ENCODE results near the gene TBCE. TPM values are rescaled to one million over a fixed set of nuclear protein-coding genes. Genes with fewer than 3 reads are reported as not detected.

Gene TBCE
- total RNA-seq, 1 experiment from 2014 or later, result 20.8 TPM

DNA sequence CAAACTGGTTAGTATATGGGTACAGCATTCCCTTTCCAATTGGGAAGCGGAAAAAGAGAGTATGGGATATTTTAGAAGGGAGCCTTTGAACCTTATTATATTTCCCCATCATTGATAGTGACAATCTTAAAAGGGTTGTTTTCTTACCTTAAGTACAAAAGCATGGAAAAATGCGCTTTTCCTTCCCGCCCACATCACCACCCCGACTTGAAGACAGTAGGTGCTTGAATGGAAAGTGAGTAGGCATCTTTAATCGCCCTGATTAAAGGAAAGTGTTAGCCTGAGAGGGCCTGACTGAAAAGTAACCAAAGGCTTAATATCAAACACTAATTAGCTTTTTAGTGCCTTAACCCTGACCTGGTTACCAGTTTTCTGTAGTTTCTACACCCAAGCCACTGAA lies 23.5 kb upstream of the TBCE start:
- Histone ChIP-seq H4K20me1 (ENCODE audit: insufficient read depth) (no peaks in the 10 kb centered on the region), H3K9me2 (ENCODE audit: insufficient read depth) (no peaks in the 10 kb centered on the region), H2AFZ (ENCODE audit: low read depth, low read length, poor library complexity, severe bottlenecking) (no peak overlapping the region), H3K27ac (ENCODE audit: low read depth, low read length) (no peak overlapping the region), H3K79me2 (ENCODE audit: insufficient read depth, low read length) (no peaks in the 10 kb centered on the region), H3K36me3 (ENCODE audit: control insufficient read depth in 1 of 2, insufficient read depth in 2 of 2, low read length in 2 of 2) (peaks cover 0 to 5% of the 10 kb centered on the region in 2 experiments; a peak in 1 of 4 replicates), H3K4me1 (ENCODE audit: control insufficient read depth in 1 of 2, insufficient read depth in 2 of 2, low read length in 2 of 2) (no peaks in the 10 kb centered on the region), H3K27me3 (ENCODE audit: insufficient read depth, low read length) (no peaks in the 10 kb centered on the region), H3K4me2 (ENCODE audit: low read length) (no peak overlapping the region), H3K9ac (ENCODE audit: low read length) (no peak overlapping the region), H3K9me3 (ENCODE audit: control insufficient read depth in 1 of 2, insufficient read depth in 1 of 2, low read depth in 1 of 2, low read length in 2 of 2) (no peaks in the 10 kb centered on the region), H3K4me3 (replicated peaks in 1 of 2; ENCODE audit: low read depth in 1 of 2, low read length in 2 of 2) (no peak overlapping the region)
- ATAC-seq (no peak), DNase-seq (ENCODE audit: low read depth, low spot score) (no peak)
- CTCF ChIA-PET, result no interaction called here
- RAD21 ChIA-PET (ENCODE audit: low non-redundant PET in 1 of 2, low total read pairs in 2 of 2, uncharacterized antibody in 2 of 2, unreplicated experiment in 2 of 2), result no interaction called here
- POLR2A ChIA-PET, result no interaction called here
- intact Hi-C loops (cut with micrococcal nuclease), result no loop called here
- no TSS peak for BruUV-seq (replicated peaks)
- TF ChIP-seq JUND (IDR thresholded peaks at IDR 0.05) (no peak), MAX (IDR thresholded peaks at IDR 0.05) (no peak), RAD21 (IDR thresholded peaks at IDR 0.05; ENCODE audit: low read depth) (no peak), EZH2phosphoT487 (IDR thresholded peaks at IDR 0.05; ENCODE audit: borderline replicate concordance) (no peak), SP1 (IDR thresholded peaks at IDR 0.05; ENCODE audit: low read depth) (no peak), TCF7L2 (IDR thresholded peaks at IDR 0.05; ENCODE audit: borderline replicate concordance, extremely low read depth, insufficient read depth, insufficient read length) (no peak), EGR1 (IDR thresholded peaks at IDR 0.05; ENCODE audit: low read depth) (no peak), ELF1 (IDR thresholded peaks at IDR 0.05; ENCODE audit: borderline replicate concordance, low read depth) (no peak), ZFX (IDR thresholded peaks at IDR 0.05) (no peak), YY1 (IDR thresholded peaks at IDR 0.05; ENCODE audit: extremely low read depth, insufficient replicate concordance, low read depth, low read length) (no peak), FOSL1 (IDR thresholded peaks at IDR 0.05; ENCODE audit: low read depth) (no peak), CEBPB (IDR thresholded peaks at IDR 0.05; ENCODE audit: low read depth) (no peak), SRF (IDR thresholded peaks at IDR 0.05; ENCODE audit: low read depth) (no peak), POLR2A (IDR thresholded peaks at IDR 0.05; ENCODE audit: borderline replicate concordance, extremely low read depth, insufficient read depth, insufficient read length) (no peak)
- TF ChIP-seq, protein P1, sequence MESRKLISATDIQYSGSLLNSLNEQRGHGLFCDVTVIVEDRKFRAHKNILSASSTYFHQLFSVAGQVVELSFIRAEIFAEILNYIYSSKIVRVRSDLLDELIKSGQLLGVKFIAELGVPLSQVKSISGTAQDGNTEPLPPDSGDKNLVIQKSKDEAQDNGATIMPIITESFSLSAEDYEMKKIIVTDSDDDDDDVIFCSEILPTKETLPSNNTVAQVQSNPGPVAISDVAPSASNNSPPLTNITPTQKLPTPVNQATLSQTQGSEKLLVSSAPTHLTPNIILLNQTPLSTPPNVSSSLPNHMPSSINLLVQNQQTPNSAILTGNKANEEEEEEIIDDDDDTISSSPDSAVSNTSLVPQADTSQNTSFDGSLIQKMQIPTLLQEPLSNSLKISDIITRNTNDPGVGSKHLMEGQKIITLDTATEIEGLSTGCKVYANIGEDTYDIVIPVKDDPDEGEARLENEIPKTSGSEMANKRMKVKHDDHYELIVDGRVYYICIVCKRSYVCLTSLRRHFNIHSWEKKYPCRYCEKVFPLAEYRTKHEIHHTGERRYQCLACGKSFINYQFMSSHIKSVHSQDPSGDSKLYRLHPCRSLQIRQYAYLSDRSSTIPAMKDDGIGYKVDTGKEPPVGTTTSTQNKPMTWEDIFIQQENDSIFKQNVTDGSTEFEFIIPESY (IDR thresholded peaks at IDR 0.05; ENCODE audit: extremely low read depth, insufficient replicate concordance, low read length), result no peak
- TF ChIP-seq, protein P2, sequence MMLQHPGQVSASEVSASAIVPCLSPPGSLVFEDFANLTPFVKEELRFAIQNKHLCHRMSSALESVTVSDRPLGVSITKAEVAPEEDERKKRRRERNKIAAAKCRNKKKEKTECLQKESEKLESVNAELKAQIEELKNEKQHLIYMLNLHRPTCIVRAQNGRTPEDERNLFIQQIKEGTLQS (IDR thresholded peaks at IDR 0.05), result no peak

All from HCT116 (cell line).